Ovary (tissue), 9 donors: ENCODE results near the gene PPM1M. TPM values are rescaled to one million over a fixed set of nuclear protein-coding genes. Genes with fewer than 3 reads are reported as not detected.

Experiments
- DNase-seq, 5 donors: peaks; one replicate each; pipeline ENCODE4 v3.0.0-alpha.2; 2019 to 2020
- H3K27ac ChIP-seq, 2 donors: fragments of 200-600 bp; one replicate each; pipeline versions ENCODE4 v1.5.1 to v1.8.0; 2019 to 2022
- H3K27me3 ChIP-seq: fragments of 200-600 bp; one replicate; pipeline ENCODE4 v1.8.0; 2022
- H3K36me3 ChIP-seq: fragments of 200-600 bp; sonication (generic); one replicate; pipeline ENCODE4 v1.5.1; 2019
- H3K4me1 ChIP-seq: one replicate; pipeline ENCODE4 v1.8.1; 2013; ENCODE audit warnings: mild to moderate bottlenecking, moderate library complexity; ENCODE audit not compliant: insufficient read depth
- H3K4me3 ChIP-seq: fragments of 200-600 bp; sonication (generic); one replicate; pipeline ENCODE4 v1.5.1; 2017
- H3K9me3 ChIP-seq, 2 donors: fragments of 200-600 bp in 1 of 2; sonication (generic) in 1 of 2; one replicate each; pipeline versions ENCODE4 v1.5.1 to v1.8.1; 2013 to 2019; ENCODE audit warnings: mild to moderate bottlenecking in 1 of 2, moderate library complexity in 1 of 2
- CTCF ChIP-seq, 3 donors: fragments of 450-650 bp in 2 of 3; fragments of 200-600 bp in 1 of 3; IDR thresholded peaks; one replicate each; pipeline versions ENCODE4 v1.5.1 to v1.8.0; 2016 to 2022; ENCODE audit warnings: antibody characterized with exemption in 3 of 3, mild to moderate bottlenecking in 1 of 3
- EP300 ChIP-seq: sonication (generic); formaldehyde crosslinking; IDR thresholded peaks from one replicate; pipeline ENCODE4 v1.6.1; 2017; ENCODE audit warnings: antibody characterized with exemption
- POLR2A ChIP-seq: fragments of 450-650 bp; IDR thresholded peaks from one replicate; pipeline ENCODE4 v1.6.1; 2017; ENCODE audit warnings: antibody characterized with exemption, mild to moderate bottlenecking, moderate library complexity
- WGBS, 3 donors: extraction: QIAGEN DNeasy Blood & Tissue Kit in 1 of 3; methylation state at CpG; one replicate each; pipeline versions ENCODE4 v1.1.5 to v1.1.7; 2013 to 2017; 5-methylcytosine and 5-hydroxymethylcytosine counted together
- intact Hi-C, 4 donors: fragments of 100-400 bp; cut with DNase I; formaldehyde crosslinking; loops; one replicate each; pipeline versions ENCODE4 v1.11.0 to v1.15.1; 2022 to 2023
- polyA plus RNA-seq, 2 donors: library from polyadenylated mRNA; stranded (reverse); fragments of 200-250 nt in 1 of 2; fragments of 350-450 nt in 1 of 2; fragmentation: Illumina TruSeq in 1 of 2; extraction: RNeasy Lipid Tissue Mini Kit (QIAGEN cat#74804) in 1 of 2; gene quantifications; one replicate each; pipeline ENCODE4 v1.2.3, GENCODE V29; 2013 to 2014
- total RNA-seq, 7 donors: library from RNA; depleted of rRNA in 2 of 7; stranded (reverse); fragments of >200 nt in 2 of 7; fragmentation: NEBNext Ultra II Directional in 3 of 7; extraction: Animal tissue kit (Norgen Biotek cat#: 25700) in 3 of 7; gene quantifications; one replicate each; pipeline versions ENCODE4 v1.1.0 to v1.2.4, GENCODE V29; 2016 to 2023
- donor health status: DM: no; HTN: no; CAD: no; lungs with moderate emphysema.
- donor health status: DM: no; HTN: no; CAD: no.
- donor health status: Bipolar disorder and iron deficiency.
- donor health status: DM: yes; HTN: yes; CAD: no.
- donor health status: DM: no; HTN: no; CAD: no.
- donor health status: DM: yes; HTN: yes; CAD: no.

PPM1M gene
- total and polyA plus RNA-seq, 9 donors, result 15.4 to 48.4 (median 25.7) TPM

GRCh38 chr3:52248816-52249547 is 3.4 kb downstream of the PPM1M start:
- WGBS, 3 donors, result 52 to 62% (median 57%) methylated on average over 10 of the region's 10 CpGs
- Histone ChIP-seq H3K27ac (no peak overlapping the region), H3K4me3 (no peak overlapping the region), H3K36me3 (no peaks in the 10 kb centered on the region), H3K9me3 (no peaks in the 10 kb centered on the region), H3K4me1 (peaks cover 5% of the 10 kb centered on the region), H3K27me3 (no peaks in the 10 kb centered on the region)
- no peak for TF ChIP-seq CTCF (IDR thresholded peaks at IDR 0.05)
- TF ChIP-seq POLR2A, result no peak
- no peak for TF ChIP-seq EP300
- DNase-seq, result peak in 3 of 5 donors; percentile 48 to 66 (median 56)
- intact Hi-C loops, result no loop called here

GRCh38 chr3:52249683-52250082 is 4.1 kb downstream of the PPM1M start:
- WGBS, 3 donors, result 71 to 82% (median 81%) methylated on average over 6 of the region's 6 CpGs
- no peak for DNase-seq
- no peak overlapping the region for H3K4me3 ChIP-seq
- no peaks in the 10 kb centered on the region for H3K9me3 ChIP-seq
- no peak overlapping the region for H3K27ac ChIP-seq
- H3K36me3 ChIP-seq, result no peaks in the 10 kb centered on the region
- TF ChIP-seq EP300, result no peak
- TF ChIP-seq CTCF (IDR thresholded peaks at IDR 0.05), result no peak
- no peak for TF ChIP-seq POLR2A
- H3K27me3 ChIP-seq, result no peaks in the 10 kb centered on the region
- intact Hi-C loops, result no loop called here
- H3K4me1 ChIP-seq, result peaks cover 5% of the 10 kb centered on the region

- no peak for DNase-seq
- Histone ChIP-seq H3K4me3 (no peak overlapping the region), H3K9me3 (no peaks in the 10 kb centered on the region), H3K27me3 (no peaks in the 10 kb centered on the region), H3K27ac (no peak overlapping the region), H3K36me3 (no peaks in the 10 kb centered on the region), H3K4me1 (peaks cover 3% of the 10 kb centered on the region)
- intact Hi-C loops, result no loop called here
- WGBS, 3 donors, result 68 to 76% (median 75%) methylated on average over 1 of the region's 1 CpG
- TF ChIP-seq POLR2A (no peak), EP300 (no peak), CTCF (IDR thresholded peaks at IDR 0.05) (no peak)
Observed at GRCh38 chr3:52250122-52250521, 4.6 kb downstream of the PPM1M start.

- TF ChIP-seq CTCF (IDR thresholded peaks at IDR 0.05) (no peak), POLR2A (no peak), EP300 (no peak)
- H3K27ac ChIP-seq, result no peak overlapping the region
- H3K4me1 ChIP-seq, result no peaks in the 10 kb centered on the region
- H3K9me3 ChIP-seq, result no peaks in the 10 kb centered on the region
- H3K4me3 ChIP-seq, result no peak overlapping the region
- no peaks in the 10 kb centered on the region for H3K36me3 ChIP-seq
- WGBS, 3 donors, result 66 to 77% (median 71%) methylated on average over 12 of the region's 12 CpGs
- DNase-seq, result no peak
- H3K27me3 ChIP-seq, result no peaks in the 10 kb centered on the region
- intact Hi-C loops, result no loop called here
Observed at GRCh38 chr3:52253314-52254304, 8.1 kb downstream of the PPM1M start.
